K562 (cell line): ENCODE measurements around the gene NUF2. TPM values are rescaled to one million over a fixed set of nuclear protein-coding genes. Genes with fewer than 3 reads are reported as not detected.

Experiments used
- ATAC-seq: fragments of 200-7000 bp; cut with Tn5 transposase; 3 replicates; pipeline ENCODE4 v1.9.1; 2020; ENCODE audit warnings: moderate library complexity
- BruUV-seq: library from RNA; stranded (reverse); fragments of 400-500 nt; replicated peaks from 2 replicates; lab custom pipeline; 2021; lab: Mats Ljungman, UMichigan
- CTCF ChIA-PET: fragments of 300-600 bp; formaldehyde crosslinking; extraction: SDS; loops from one replicate; lab custom pipeline; 2021; ENCODE audit warnings: low intra/inter-chr PET ratio; lab: Yijun Ruan, JAX
- POLR2A ChIA-PET: fragments of 300-600, 350-650 bp; sonication (Branson Sonifier 250); formaldehyde crosslinking; extraction: SDS; loops from one replicate; lab custom pipeline; 2021; ENCODE audit warnings: antibody characterized with exemption, inconsistent platforms; lab: Yijun Ruan, JAX
- DNase-seq, 4 experiments: peaks; one replicate each; pipeline versions ENCODE4 v3.0.0 to v3.0.0-alpha.2; 2011 to 2018; ENCODE audit warnings: low spot score in 3 of 4, mixed read lengths in 3 of 4; ENCODE audit errors: extremely low read depth in 1 of 4
- FAIRE-seq: peaks from 2 replicates; lab custom pipeline; 2011; peaks lifted over from hg19 to GRCh38; lab: Jason Lieb, UNC
- H2AFZ ChIP-seq: 2 replicates; pipeline ENCODE4 v1.6.0; 2011; ENCODE audit warnings: low read depth, low read length, control low read depth, inconsistent platforms
- H3K27ac ChIP-seq: fragments of 200-600 bp; 3 replicates; pipeline ENCODE4 v1.8.0; 2011; ENCODE audit warnings: low read depth, mild to moderate bottlenecking, control low read depth, inconsistent platforms, low read length, moderate library complexity, mixed read lengths; ENCODE audit errors: extremely low read depth
- H3K27me3 ChIP-seq, 2 experiments: fragments of 300-600 bp in 1 of 2; 2 replicates in 1 of 2; 3 replicates in 1 of 2; pipeline versions ENCODE4 v1.6.0 to v1.8.0; 2011; ENCODE audit warnings: inconsistent platforms in 2 of 2, low read length in 2 of 2, mild to moderate bottlenecking in 1 of 2, mixed read lengths in 1 of 2, moderate library complexity in 1 of 2; ENCODE audit not compliant: control insufficient read depth in 2 of 2, insufficient read depth in 2 of 2
- H3K36me3 ChIP-seq: fragments of 300-600 bp; 3 replicates; pipeline ENCODE4 v1.8.0; 2011; ENCODE audit warnings: mild to moderate bottlenecking, low read length, inconsistent platforms; ENCODE audit not compliant: control insufficient read depth, insufficient read depth
- H3K4me1 ChIP-seq, 2 experiments: fragments of 200-600 bp in 1 of 2; replicated peaks in 1 of 2; 2 replicates in 1 of 2; 3 replicates in 1 of 2; pipeline versions ENCODE4 v1.5.1 to v1.8.0; 2011; ENCODE audit warnings: inconsistent platforms in 2 of 2, low read length in 2 of 2, mild to moderate bottlenecking in 1 of 2, mixed read lengths in 1 of 2, moderate library complexity in 1 of 2; ENCODE audit not compliant: control insufficient read depth in 2 of 2, insufficient read depth in 2 of 2
- H3K4me2 ChIP-seq: 2 replicates; pipeline ENCODE4 v1.6.1; 2011; ENCODE audit warnings: low read length, control low read depth, inconsistent platforms, mixed read lengths; ENCODE audit not compliant: insufficient read depth
- H3K4me3 ChIP-seq: fragments of 200-600 bp; sonication (generic), shearing (Covaris generic); 2 replicates; pipeline ENCODE4 v1.5.1; 2016; ENCODE audit warnings: control low read depth, inconsistent platforms
- H3K79me2 ChIP-seq: fragments of 200-600 bp; 3 replicates; pipeline ENCODE4 v1.8.0; 2011; ENCODE audit warnings: low read length, inconsistent platforms; ENCODE audit not compliant: control insufficient read depth, insufficient read depth
- H3K9ac ChIP-seq, 2 experiments: 2 replicates each; pipeline versions ENCODE4 v1.6.0 to v1.6.1; 2011; ENCODE audit warnings: low read depth in 2 of 2, low read length in 2 of 2, control low read depth in 1 of 2, inconsistent platforms in 1 of 2, mild to moderate bottlenecking in 1 of 2, mixed read lengths in 1 of 2; ENCODE audit not compliant: insufficient read depth in 1 of 2
- H3K9me1 ChIP-seq: one replicate; pipeline ENCODE4 v1.6.0; 2011; ENCODE audit warnings: inconsistent platforms, mild to moderate bottlenecking, low read length, moderate library complexity; ENCODE audit not compliant: control insufficient read depth, insufficient read depth
- H3K9me3 ChIP-seq: replicated peaks from 2 replicates; pipeline ENCODE4 v1.5.1; 2011; ENCODE audit warnings: low read depth, low read length, inconsistent platforms; ENCODE audit not compliant: control insufficient read depth, insufficient read depth
- H4K20me1 ChIP-seq: replicated peaks from 2 replicates; pipeline ENCODE4 v1.6.1; 2011; ENCODE audit warnings: low read length, inconsistent platforms, mixed read lengths; ENCODE audit not compliant: control insufficient read depth, insufficient read depth
- LEF1 ChIP-seq: fragments of 450-650 bp; IDR thresholded peaks from 2 replicates; pipeline ENCODE4 v1.6.1; 2016; ENCODE audit warnings: mild to moderate bottlenecking
- NR3C1 ChIP-seq: sonication (generic); formaldehyde crosslinking; IDR thresholded peaks from 2 replicates; pipeline ENCODE4 v1.8.1; 2022; ENCODE audit warnings: missing genetic modification reagents
- SMARCE1 ChIP-seq: fragments of 450-650 bp; IDR thresholded peaks from 2 replicates; pipeline ENCODE4 v1.7.1; 2016; ENCODE audit warnings: mild to moderate bottlenecking
- TCFL5 ChIP-seq: fragments of 250-450 bp; sonication (Bioruptor Pico); conservative IDR thresholded peaks from 2 replicates; pipeline ENCODE4 v1.6.1; 2021; ENCODE audit warnings: mild to moderate bottlenecking, moderate library complexity, matching md5 sums
- TFAM ChIP-seq: fragments of 250-450 bp; sonication (Bioruptor Pico); conservative IDR thresholded peaks from 2 replicates; pipeline ENCODE4 v1.5.0; 2021; ENCODE audit warnings: mild to moderate bottlenecking, moderate library complexity
- ZFP36 ChIP-seq: fragments of 150-350 bp; IDR thresholded peaks from 2 replicates; pipeline ENCODE4 v1.6.1; 2018; ENCODE audit warnings: low read length, low read depth; ENCODE audit not compliant: partially characterized antibody
- ZNF77 ChIP-seq: fragments of 250-450 bp; sonication (Bioruptor Pico); IDR thresholded peaks from 2 replicates; pipeline ENCODE4 v1.5.0; 2020
- in situ Hi-C: fragments of 300-500 bp; cut with MboI; formaldehyde crosslinking; loops from 4 replicates; pipeline ENCODE4 v1.15.0; 2018; ENCODE audit warnings: inconsistent platforms, mixed read lengths
- intact Hi-C: fragments of 100-400 bp; cut with micrococcal nuclease; formaldehyde crosslinking; loops from 2 replicates; pipeline ENCODE4 v1.14.2; 2022
- polyA plus RNA-seq, 8 experiments: library from polyadenylated mRNA; depleted of rRNA in 4 of 8; stranded (reverse) in 5 of 8; unstranded in 3 of 8; fragments of >200 nt; fragmentation: Nextera tagmentation in 2 of 8; fragmentation: Illumina TruSeq in 1 of 8; extraction: Ambion mirVana in 2 of 8; extraction: Trizol in 1 of 8; gene quantifications; 2 replicates each; pipeline versions ENCODE4 v1.2.1 to v1.2.3, GENCODE V29; 2011 to 2014; ENCODE audit warnings: inconsistent platforms in 1 of 8, missing spikeins in 1 of 8
- total RNA-seq, 7 experiments: library from RNA; depleted of rRNA in 6 of 7; stranded (reverse); fragments of >200 nt in 6 of 7; fragmentation: Illumina TruSeq in 2 of 7; extraction: Trizol in 2 of 7; gene quantifications; 2 replicates each; pipeline versions ENCODE4 v1.2.1 to v1.2.3, GENCODE V29; 2011 to 2021; ENCODE audit warnings: low replicate concordance in 1 of 7
- TF ChIP-seq, protein P1 (sequence below): sonication (generic); formaldehyde crosslinking; IDR thresholded peaks from 2 replicates; pipeline ENCODE4 v1.8.0; 2022; ENCODE audit warnings: missing genetic modification reagents, mild to moderate bottlenecking, borderline replicate concordance
- TF ChIP-seq, protein P2 (sequence below): fragments of 450-650 bp; IDR thresholded peaks from 2 replicates; pipeline ENCODE4 v1.6.1; 2016; ENCODE audit warnings: low read depth, mild to moderate bottlenecking, moderate library complexity
- TF ChIP-seq, protein P3 (sequence below): fragments of 250-450 bp; sonication (Bioruptor Pico); IDR thresholded peaks from 2 replicates; pipeline ENCODE4 v1.5.0; 2021; ENCODE audit warnings: mild to moderate bottlenecking, borderline replicate concordance
- TF ChIP-seq, protein P4 (sequence below): fragments of 450-650 bp; IDR thresholded peaks from 2 replicates; pipeline ENCODE4 v1.6.1; 2018; ENCODE audit not compliant: partially characterized antibody

Gene NUF2
- total and polyA plus RNA-seq, 9 of the 15 experiments (the other 6 are each of a cell fraction or from before 2014, with no cell fraction given) = 42.5 to 90.0 (median 60.3) TPM

DNA sequence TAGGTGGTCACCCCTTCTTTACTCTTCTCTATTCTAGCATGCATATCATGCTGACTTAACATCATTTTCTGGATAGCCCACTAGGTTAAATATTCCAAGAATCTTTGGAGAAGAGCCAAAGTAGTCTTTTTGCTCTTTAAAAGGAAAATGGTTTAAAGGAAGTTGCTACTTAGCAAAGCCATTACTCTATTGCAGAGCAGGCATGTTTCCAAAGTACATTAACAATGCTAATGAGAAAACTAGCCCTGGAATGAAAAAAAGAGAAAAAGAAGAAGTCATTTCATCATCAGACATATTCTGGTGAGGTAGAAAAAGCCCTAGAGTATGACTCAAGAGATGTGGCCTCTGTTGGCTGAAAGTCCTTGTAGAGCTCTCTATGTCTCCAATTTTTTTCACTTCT, 74.0 kb downstream of the NUF2 start:
- ChIA-PET CTCF (no interaction called here), POLR2A (no interaction called here)
- no peaks in the 10 kb centered on the region for H3K79me2 ChIP-seq
- H3K27me3 ChIP-seq = no peaks in the 10 kb centered on the region
- intact Hi-C loops (no loop called here), in situ Hi-C loops (no loop called here)
- no peak overlapping the region for H2AFZ ChIP-seq
- BruUV-seq = no TSS peak
- no peaks in the 10 kb centered on the region for H3K9me3 ChIP-seq
- no peak overlapping the region for H3K4me2 ChIP-seq
- no peaks in the 10 kb centered on the region for H4K20me1 ChIP-seq
- DNase-seq = no peak
- no peak for FAIRE-seq
- no peaks in the 10 kb centered on the region for H3K36me3 ChIP-seq
- ATAC-seq = no peak
- H3K9me1 ChIP-seq = no peaks in the 10 kb centered on the region
- H3K4me3 ChIP-seq = no peak overlapping the region
- H3K4me1 ChIP-seq = no peaks in the 10 kb centered on the region
- H3K9ac ChIP-seq = no peak overlapping the region
- H3K27ac ChIP-seq = no peak overlapping the region
- TF ChIP-seq, protein P1, sequence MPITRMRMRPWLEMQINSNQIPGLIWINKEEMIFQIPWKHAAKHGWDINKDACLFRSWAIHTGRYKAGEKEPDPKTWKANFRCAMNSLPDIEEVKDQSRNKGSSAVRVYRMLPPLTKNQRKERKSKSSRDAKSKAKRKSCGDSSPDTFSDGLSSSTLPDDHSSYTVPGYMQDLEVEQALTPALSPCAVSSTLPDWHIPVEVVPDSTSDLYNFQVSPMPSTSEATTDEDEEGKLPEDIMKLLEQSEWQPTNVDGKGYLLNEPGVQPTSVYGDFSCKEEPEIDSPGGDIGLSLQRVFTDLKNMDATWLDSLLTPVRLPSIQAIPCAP (CRISPR knock-in tag) = no peak
- TF ChIP-seq TCFL5 (CRISPR knock-in tag) = no peak
- TF ChIP-seq, protein P2, sequence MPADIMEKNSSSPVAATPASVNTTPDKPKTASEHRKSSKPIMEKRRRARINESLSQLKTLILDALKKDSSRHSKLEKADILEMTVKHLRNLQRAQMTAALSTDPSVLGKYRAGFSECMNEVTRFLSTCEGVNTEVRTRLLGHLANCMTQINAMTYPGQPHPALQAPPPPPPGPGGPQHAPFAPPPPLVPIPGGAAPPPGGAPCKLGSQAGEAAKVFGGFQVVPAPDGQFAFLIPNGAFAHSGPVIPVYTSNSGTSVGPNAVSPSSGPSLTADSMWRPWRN = no peak
- TF ChIP-seq, protein P3, sequence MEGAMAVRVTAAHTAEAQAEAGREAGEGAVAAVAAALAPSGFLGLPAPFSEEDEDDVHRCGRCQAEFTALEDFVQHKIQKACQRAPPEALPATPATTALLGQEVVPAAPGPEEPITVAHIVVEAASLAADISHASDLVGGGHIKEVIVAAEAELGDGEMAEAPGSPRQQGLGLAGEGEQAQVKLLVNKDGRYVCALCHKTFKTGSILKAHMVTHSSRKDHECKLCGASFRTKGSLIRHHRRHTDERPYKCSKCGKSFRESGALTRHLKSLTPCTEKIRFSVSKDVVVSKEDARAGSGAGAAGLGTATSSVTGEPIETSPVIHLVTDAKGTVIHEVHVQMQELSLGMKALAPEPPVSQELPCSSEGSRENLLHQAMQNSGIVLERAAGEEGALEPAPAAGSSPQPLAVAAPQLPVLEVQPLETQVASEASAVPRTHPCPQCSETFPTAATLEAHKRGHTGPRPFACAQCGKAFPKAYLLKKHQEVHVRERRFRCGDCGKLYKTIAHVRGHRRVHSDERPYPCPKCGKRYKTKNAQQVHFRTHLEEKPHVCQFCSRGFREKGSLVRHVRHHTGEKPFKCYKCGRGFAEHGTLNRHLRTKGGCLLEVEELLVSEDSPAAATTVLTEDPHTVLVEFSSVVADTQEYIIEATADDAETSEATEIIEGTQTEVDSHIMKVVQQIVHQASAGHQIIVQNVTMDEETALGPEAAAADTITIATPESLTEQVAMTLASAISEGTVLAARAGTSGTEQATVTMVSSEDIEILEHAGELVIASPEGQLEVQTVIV (CRISPR knock-in tag) = no peak
- TF ChIP-seq TFAM (CRISPR knock-in tag) = no peak
- TF ChIP-seq NR3C1 (CRISPR knock-in tag) = no peak
- no peak for TF ChIP-seq LEF1
- TF ChIP-seq ZNF77 (CRISPR knock-in tag) = no peak
- TF ChIP-seq SMARCE1 = no peak
- TF ChIP-seq ZFP36 = no peak
- TF ChIP-seq, protein P4, sequence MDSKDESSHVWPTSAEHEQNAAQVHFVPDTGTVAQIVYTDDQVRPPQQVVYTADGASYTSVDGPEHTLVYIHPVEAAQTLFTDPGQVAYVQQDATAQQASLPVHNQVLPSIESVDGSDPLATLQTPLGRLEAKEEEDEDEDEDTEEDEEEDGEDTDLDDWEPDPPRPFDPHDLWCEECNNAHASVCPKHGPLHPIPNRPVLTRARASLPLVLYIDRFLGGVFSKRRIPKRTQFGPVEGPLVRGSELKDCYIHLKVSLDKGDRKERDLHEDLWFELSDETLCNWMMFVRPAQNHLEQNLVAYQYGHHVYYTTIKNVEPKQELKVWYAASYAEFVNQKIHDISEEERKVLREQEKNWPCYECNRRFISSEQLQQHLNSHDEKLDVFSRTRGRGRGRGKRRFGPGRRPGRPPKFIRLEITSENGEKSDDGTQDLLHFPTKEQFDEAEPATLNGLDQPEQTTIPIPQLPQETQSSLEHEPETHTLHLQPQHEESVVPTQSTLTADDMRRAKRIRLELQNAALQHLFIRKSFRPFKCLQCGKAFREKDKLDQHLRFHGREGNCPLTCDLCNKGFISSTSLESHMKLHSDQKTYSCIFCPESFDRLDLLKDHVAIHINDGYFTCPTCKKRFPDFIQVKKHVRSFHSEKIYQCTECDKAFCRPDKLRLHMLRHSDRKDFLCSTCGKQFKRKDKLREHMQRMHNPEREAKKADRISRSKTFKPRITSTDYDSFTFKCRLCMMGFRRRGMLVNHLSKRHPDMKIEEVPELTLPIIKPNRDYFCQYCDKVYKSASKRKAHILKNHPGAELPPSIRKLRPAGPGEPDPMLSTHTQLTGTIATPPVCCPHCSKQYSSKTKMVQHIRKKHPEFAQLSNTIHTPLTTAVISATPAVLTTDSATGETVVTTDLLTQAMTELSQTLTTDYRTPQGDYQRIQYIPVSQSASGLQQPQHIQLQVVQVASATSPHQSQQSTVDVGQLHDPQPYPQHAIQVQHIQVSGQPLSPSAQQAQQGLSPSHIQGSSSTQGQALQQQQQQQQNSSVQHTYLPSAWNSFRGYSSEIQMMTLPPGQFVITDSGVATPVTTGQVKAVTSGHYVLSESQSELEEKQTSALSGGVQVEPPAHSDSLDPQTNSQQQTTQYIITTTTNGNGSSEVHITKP = no peak
